ENCODE data around the gene PPP6R1. TPM values are rescaled to one million over a fixed set of nuclear protein-coding genes. Genes with fewer than 3 reads are reported as not detected.
"Not testable (repeated sequence)": the region's sequence is repeated elsewhere in the genome, so short reads cannot be mapped to it uniquely, and the experiment has no call there.

PPP6R1 gene
- polyA plus RNA-seq, 1 donor from 2014 or later = 47.0 TPM

GRCh38 chr19:55231391-55232285 lies 27.2 kb downstream of the PPP6R1 start:
- Mint-ChIP-seq H3K27ac (no peak overlapping the region), H3K27me3 (no peaks in the 10 kb centered on the region), H3K4me1 (peaks cover 0 to 5% (median 1%) of the 10 kb centered on the region in 3 donors), H3K4me3 (no peak overlapping the region), H3K9me3 (no peaks in the 10 kb centered on the region), H3K36me3 (peaks cover 12% of the 10 kb centered on the region)

GRCh38 chr19:55230780-55231179 lies 28.0 kb downstream of the PPP6R1 start:
- no peak overlapping the region for H3K4me3 Mint-ChIP-seq
- H3K4me1 Mint-ChIP-seq = peaks cover 0 to 5% (median 1%) of the 10 kb centered on the region in 3 donors
- H3K27ac Mint-ChIP-seq = no peak overlapping the region
- H3K27me3 Mint-ChIP-seq = no peaks in the 10 kb centered on the region
- H3K36me3 Mint-ChIP-seq = peaks cover 10% of the 10 kb centered on the region
- H3K9me3 Mint-ChIP-seq = no peaks in the 10 kb centered on the region

- no peaks in the 10 kb centered on the region for H3K9me3 Mint-ChIP-seq
- no peak overlapping the region for H3K4me3 Mint-ChIP-seq
- no peak overlapping the region for H3K27ac Mint-ChIP-seq
- H3K36me3 Mint-ChIP-seq = peaks cover 10% of the 10 kb centered on the region
- H3K4me1 Mint-ChIP-seq = peaks cover 0 to 7% (median 1%) of the 10 kb centered on the region in 3 donors
- H3K27me3 Mint-ChIP-seq = no peaks in the 10 kb centered on the region
Observed at GRCh38 chr19:55230329-55230728, 28.5 kb downstream of the PPP6R1 start.

- H3K27me3 Mint-ChIP-seq = no peaks in the 10 kb centered on the region
- no peak overlapping the region for H3K27ac Mint-ChIP-seq
- H3K4me3 Mint-ChIP-seq = no peak overlapping the region
- peaks cover 0 to 5% (median 0%) of the 10 kb centered on the region in 3 donors for H3K4me1 Mint-ChIP-seq
- H3K36me3 Mint-ChIP-seq = peaks cover 10% of the 10 kb centered on the region
- H3K9me3 Mint-ChIP-seq = no peaks in the 10 kb centered on the region
Observed at GRCh38 chr19:55229789-55230182, 29.0 kb downstream of the PPP6R1 start.

- Mint-ChIP-seq H3K27me3 (no peaks in the 10 kb centered on the region), H3K36me3 (peaks cover 5% of the 10 kb centered on the region), H3K4me3 (no peak overlapping the region), H3K9me3 (no peaks in the 10 kb centered on the region), H3K27ac (peak overlapping the region in 1 of 3 donors; percentile 67), H3K4me1 (peaks cover 0 to 5% (median 0%) of the 10 kb centered on the region in 3 donors)
Observed at GRCh38 chr19:55229145-55229788, 29.6 kb downstream of the PPP6R1 start.

GRCh38 chr19:55228403-55229031 lies 30.3 kb downstream of the PPP6R1 start, which contains the start of gene TMEM86B:
Gene TMEM86B, minus strand, starts transcription at chr19:55228763. Its CDS starts 22 bp downstream, at chr19:55228741.
- Mint-ChIP-seq H3K27me3 (no peaks in the 10 kb centered on the region), H3K27ac (peak within 1 kb of the TSS in 2 of 3 donors; percentile 42 to 67), H3K36me3 (peaks cover 4% of the 10 kb centered on the region), H3K4me1 (peaks cover 0 to 5% (median 0%) of the 10 kb centered on the region in 3 donors), H3K9me3 (no peaks in the 10 kb centered on the region), H3K4me3 (peak within 1 kb of the TSS in 1 of 4 donors; percentile 54)

GRCh38 chr19:55228015-55228391 lies 30.8 kb downstream of the PPP6R1 start:
- H3K9me3 Mint-ChIP-seq = no peaks in the 10 kb centered on the region
- peak overlapping the region in 1 of 3 donors; percentile 42 for H3K27ac Mint-ChIP-seq
- peaks cover 0 to 5% (median 0%) of the 10 kb centered on the region in 3 donors for H3K4me1 Mint-ChIP-seq
- H3K4me3 Mint-ChIP-seq = peak overlapping the region in 1 of 4 donors; percentile 54
- H3K36me3 Mint-ChIP-seq = peaks cover 4% of the 10 kb centered on the region
- H3K27me3 Mint-ChIP-seq = no peaks in the 10 kb centered on the region

GRCh38 chr19:55227241-55228014 lies 31.4 kb downstream of the PPP6R1 start:
- H3K9me3 Mint-ChIP-seq = no peaks in the 10 kb centered on the region
- peak overlapping the region in 1 of 3 donors; percentile 42 for H3K27ac Mint-ChIP-seq
- peaks cover 2% of the 10 kb centered on the region for H3K36me3 Mint-ChIP-seq
- H3K4me1 Mint-ChIP-seq = peaks cover 0 to 5% (median 0%) of the 10 kb centered on the region in 3 donors
- H3K4me3 Mint-ChIP-seq = no peak overlapping the region
- no peaks in the 10 kb centered on the region for H3K27me3 Mint-ChIP-seq

GRCh38 chr19:55226788-55227187 lies 32.0 kb downstream of the PPP6R1 start:
- Mint-ChIP-seq H3K4me3 (no peak overlapping the region), H3K27me3 (no peaks in the 10 kb centered on the region), H3K9me3 (no peaks in the 10 kb centered on the region), H3K36me3 (peaks cover 2% of the 10 kb centered on the region), H3K27ac (no peak overlapping the region), H3K4me1 (peaks cover 0 to 5% (median 0%) of the 10 kb centered on the region in 3 donors)

GRCh38 chr19:55226273-55226672 lies 32.5 kb downstream of the PPP6R1 start:
- peak overlapping the region in 1 of 4 donors; percentile 75 for H3K4me3 Mint-ChIP-seq
- no peaks in the 10 kb centered on the region for H3K27me3 Mint-ChIP-seq
- H3K4me1 Mint-ChIP-seq = peaks cover 0 to 5% (median 0%) of the 10 kb centered on the region in 3 donors
- H3K9me3 Mint-ChIP-seq = no peaks in the 10 kb centered on the region
- H3K36me3 Mint-ChIP-seq = peaks cover 4% of the 10 kb centered on the region
- H3K27ac Mint-ChIP-seq = no peak overlapping the region

GRCh38 chr19:55225415-55225958 lies 33.3 kb downstream of the PPP6R1 start:
- Mint-ChIP-seq H3K4me3 (no peak overlapping the region), H3K4me1 (peaks cover 0 to 5% (median 0%) of the 10 kb centered on the region in 3 donors), H3K27me3 (no peaks in the 10 kb centered on the region), H3K9me3 (peaks cover 0 to 6% (median under 1%) of the 10 kb centered on the region in 3 donors), H3K36me3 (peaks cover 4% of the 10 kb centered on the region), H3K27ac (peak overlapping the region in 1 of 3 donors; percentile 57)

- not testable (repeated sequence) for H3K27me3 Mint-ChIP-seq, H3K9me3 Mint-ChIP-seq, H3K4me3 Mint-ChIP-seq, H3K36me3 Mint-ChIP-seq, H3K4me1 Mint-ChIP-seq
- H3K27ac Mint-ChIP-seq = peak overlapping the region in 1 of 3 donors; percentile 43
Observed at GRCh38 chr19:55224679-55225414, 34.0 kb downstream of the PPP6R1 start.

GRCh38 chr19:55224038-55224665 lies 34.7 kb downstream of the PPP6R1 start:
- no peaks in the 10 kb centered on the region for H3K27me3 Mint-ChIP-seq
- peaks cover 4% of the 10 kb centered on the region for H3K36me3 Mint-ChIP-seq
- no peak overlapping the region for H3K4me3 Mint-ChIP-seq
- H3K4me1 Mint-ChIP-seq = peaks cover 0 to 5% (median 0%) of the 10 kb centered on the region in 3 donors
- peak overlapping the region in 1 of 3 donors; percentile 43 for H3K27ac Mint-ChIP-seq
- H3K9me3 Mint-ChIP-seq = peaks cover 0 to 9% (median 4%) of the 10 kb centered on the region in 3 donors

Data from IgD-negative memory B cell (primary cell).